ENCODE data around the gene CDK2.
A peak's percentile ranks its signal among the peaks of the same experiment; 100 is the strongest.

GRCh38 chr12:55926738-55927587, 39.7 kb upstream of the CDK2 start:
- peak; percentile 64 to 76 (median 65) for TF ChIP-seq CTCF (IDR thresholded peaks at IDR 0.05)
- peak; percentile 14 for TF ChIP-seq POLR2A (IDR thresholded peaks at IDR 0.05)
